ENCODE measurements around the gene KLHL29. TPM values are rescaled to one million over a fixed set of nuclear protein-coding genes. Genes with fewer than 3 reads are reported as not detected.

KLHL29 gene
- polyA plus RNA-seq, 1 donor from 2014 or later: 42.4 TPM

DNA sequence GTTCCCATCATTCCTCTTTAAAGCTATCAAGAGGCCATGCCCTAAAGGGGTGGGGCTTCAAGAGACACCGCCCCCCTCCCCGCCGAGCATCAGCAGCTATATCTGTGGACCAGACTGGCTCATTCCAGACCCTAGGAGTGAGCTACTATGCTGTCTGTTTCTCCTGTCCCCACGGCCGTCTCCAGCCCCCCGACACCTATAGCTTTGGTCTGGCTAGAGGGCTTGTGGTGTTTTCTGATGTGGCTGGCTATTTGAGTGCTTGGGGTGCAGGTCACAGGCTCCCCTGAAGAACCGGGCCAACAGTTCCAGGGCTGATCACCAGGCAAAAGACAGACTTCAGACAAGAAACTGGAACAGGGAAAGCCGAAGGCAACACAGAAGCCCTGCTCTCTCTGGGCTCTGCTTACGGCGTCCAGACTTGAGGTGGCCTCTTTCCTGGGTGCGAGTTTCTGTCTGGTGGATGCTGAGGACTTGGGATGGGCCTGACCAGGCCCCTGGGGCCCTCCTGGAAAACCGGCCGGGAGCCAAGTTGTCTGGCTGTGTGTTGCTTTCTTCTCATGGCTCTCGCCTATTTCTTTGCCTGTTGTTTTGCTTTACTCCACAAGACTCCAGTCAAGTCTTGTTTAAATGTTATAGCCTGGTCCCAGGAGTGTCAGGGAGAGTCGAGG, 83.6 kb downstream of the KLHL29 start:
- Histone ChIP-seq H4K20me1 (ENCODE audit: insufficient read depth) (peaks cover 7% of the 10 kb centered on the region), H3K9me3 (ENCODE audit: low read length) (peaks cover 4% of the 10 kb centered on the region), H2AFZ (ENCODE audit: low read depth, low read length) (no peak overlapping the region), H3K27ac (ENCODE audit: low read length) (no peak overlapping the region), H3K36me3 (ENCODE audit: insufficient read depth, low read length) (no peaks in the 10 kb centered on the region), H3K4me2 (ENCODE audit: low read length) (no peak overlapping the region), H3K9ac (ENCODE audit: low read length) (no peak overlapping the region), H3K4me3 (ENCODE audit: low read length) (no peak overlapping the region), H3K27me3 (ENCODE audit: insufficient read depth, low read depth, low read length) (no peaks in the 10 kb centered on the region), H3K79me2 (replicated peaks; ENCODE audit: insufficient read depth, low read length) (peaks cover 6% of the 10 kb centered on the region), H3F3A (ENCODE audit: insufficient read depth, low read length, poor library complexity, severe bottlenecking) (no peaks in the 10 kb centered on the region), H3K9me2 (ENCODE audit: insufficient read depth, low read length) (no peaks in the 10 kb centered on the region)
- TF ChIP-seq RAD21 (conservative IDR thresholded peaks at IDR 0.05): no peak
- TF ChIP-seq, protein P1, sequence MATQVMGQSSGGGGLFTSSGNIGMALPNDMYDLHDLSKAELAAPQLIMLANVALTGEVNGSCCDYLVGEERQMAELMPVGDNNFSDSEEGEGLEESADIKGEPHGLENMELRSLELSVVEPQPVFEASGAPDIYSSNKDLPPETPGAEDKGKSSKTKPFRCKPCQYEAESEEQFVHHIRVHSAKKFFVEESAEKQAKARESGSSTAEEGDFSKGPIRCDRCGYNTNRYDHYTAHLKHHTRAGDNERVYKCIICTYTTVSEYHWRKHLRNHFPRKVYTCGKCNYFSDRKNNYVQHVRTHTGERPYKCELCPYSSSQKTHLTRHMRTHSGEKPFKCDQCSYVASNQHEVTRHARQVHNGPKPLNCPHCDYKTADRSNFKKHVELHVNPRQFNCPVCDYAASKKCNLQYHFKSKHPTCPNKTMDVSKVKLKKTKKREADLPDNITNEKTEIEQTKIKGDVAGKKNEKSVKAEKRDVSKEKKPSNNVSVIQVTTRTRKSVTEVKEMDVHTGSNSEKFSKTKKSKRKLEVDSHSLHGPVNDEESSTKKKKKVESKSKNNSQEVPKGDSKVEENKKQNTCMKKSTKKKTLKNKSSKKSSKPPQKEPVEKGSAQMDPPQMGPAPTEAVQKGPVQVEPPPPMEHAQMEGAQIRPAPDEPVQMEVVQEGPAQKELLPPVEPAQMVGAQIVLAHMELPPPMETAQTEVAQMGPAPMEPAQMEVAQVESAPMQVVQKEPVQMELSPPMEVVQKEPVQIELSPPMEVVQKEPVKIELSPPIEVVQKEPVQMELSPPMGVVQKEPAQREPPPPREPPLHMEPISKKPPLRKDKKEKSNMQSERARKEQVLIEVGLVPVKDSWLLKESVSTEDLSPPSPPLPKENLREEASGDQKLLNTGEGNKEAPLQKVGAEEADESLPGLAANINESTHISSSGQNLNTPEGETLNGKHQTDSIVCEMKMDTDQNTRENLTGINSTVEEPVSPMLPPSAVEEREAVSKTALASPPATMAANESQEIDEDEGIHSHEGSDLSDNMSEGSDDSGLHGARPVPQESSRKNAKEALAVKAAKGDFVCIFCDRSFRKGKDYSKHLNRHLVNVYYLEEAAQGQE (IDR thresholded peaks at IDR 0.05; ENCODE audit: borderline replicate concordance): no peak
- TF ChIP-seq EZH2 (IDR thresholded peaks at IDR 0.05; ENCODE audit: borderline replicate concordance, insufficient read depth, low read length, poor library complexity, severe bottlenecking): no peak
- TF ChIP-seq, protein P2, sequence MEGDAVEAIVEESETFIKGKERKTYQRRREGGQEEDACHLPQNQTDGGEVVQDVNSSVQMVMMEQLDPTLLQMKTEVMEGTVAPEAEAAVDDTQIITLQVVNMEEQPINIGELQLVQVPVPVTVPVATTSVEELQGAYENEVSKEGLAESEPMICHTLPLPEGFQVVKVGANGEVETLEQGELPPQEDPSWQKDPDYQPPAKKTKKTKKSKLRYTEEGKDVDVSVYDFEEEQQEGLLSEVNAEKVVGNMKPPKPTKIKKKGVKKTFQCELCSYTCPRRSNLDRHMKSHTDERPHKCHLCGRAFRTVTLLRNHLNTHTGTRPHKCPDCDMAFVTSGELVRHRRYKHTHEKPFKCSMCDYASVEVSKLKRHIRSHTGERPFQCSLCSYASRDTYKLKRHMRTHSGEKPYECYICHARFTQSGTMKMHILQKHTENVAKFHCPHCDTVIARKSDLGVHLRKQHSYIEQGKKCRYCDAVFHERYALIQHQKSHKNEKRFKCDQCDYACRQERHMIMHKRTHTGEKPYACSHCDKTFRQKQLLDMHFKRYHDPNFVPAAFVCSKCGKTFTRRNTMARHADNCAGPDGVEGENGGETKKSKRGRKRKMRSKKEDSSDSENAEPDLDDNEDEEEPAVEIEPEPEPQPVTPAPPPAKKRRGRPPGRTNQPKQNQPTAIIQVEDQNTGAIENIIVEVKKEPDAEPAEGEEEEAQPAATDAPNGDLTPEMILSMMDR (IDR thresholded peaks at IDR 0.05; ENCODE audit: poor library complexity, severe bottlenecking): no peak
- TF ChIP-seq SMC3 (conservative IDR thresholded peaks at IDR 0.05; ENCODE audit: poor library complexity): no peak
- TF ChIP-seq MXI1 (conservative IDR thresholded peaks at IDR 0.05; ENCODE audit: poor library complexity, severe bottlenecking): no peak
- TF ChIP-seq EP300 (conservative IDR thresholded peaks at IDR 0.05; ENCODE audit: poor library complexity, severe bottlenecking): no peak
- TF ChIP-seq TAF1 (IDR thresholded peaks at IDR 0.05; ENCODE audit: low read depth): no peak
- no peak for TF ChIP-seq POLR2AphosphoS5 (IDR thresholded peaks at IDR 0.05)

DNA sequence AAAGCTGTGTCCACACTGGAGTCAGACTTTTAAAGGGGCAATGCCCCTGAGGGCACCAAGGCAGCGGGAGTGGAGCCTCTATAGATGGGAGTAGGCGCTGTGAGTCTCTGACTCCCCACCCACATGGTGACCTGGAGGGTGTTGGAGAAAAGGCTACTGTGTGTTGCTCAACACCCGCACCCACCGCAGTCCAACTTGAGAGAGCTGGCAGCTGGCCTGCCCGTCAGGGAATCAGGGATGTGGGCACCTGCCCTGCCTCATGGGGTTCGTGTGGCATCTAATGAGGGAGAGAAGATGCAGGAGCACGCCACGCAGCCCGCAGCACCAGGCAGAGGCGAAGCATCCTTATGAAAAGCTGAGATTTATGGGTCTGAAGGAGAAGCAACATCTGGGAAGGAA, 84.2 kb downstream of the KLHL29 start:
- Histone ChIP-seq H3K9me3 (ENCODE audit: low read length) (peaks cover 4% of the 10 kb centered on the region), H3K27ac (ENCODE audit: low read length) (no peak overlapping the region), H3K79me2 (replicated peaks; ENCODE audit: insufficient read depth, low read length) (peaks cover 6% of the 10 kb centered on the region), H3F3A (ENCODE audit: insufficient read depth, low read length, poor library complexity, severe bottlenecking) (no peaks in the 10 kb centered on the region), H3K36me3 (ENCODE audit: insufficient read depth, low read length) (no peaks in the 10 kb centered on the region), H3K9ac (ENCODE audit: low read length) (no peak overlapping the region), H3K4me2 (ENCODE audit: low read length) (no peak overlapping the region), H3K4me3 (ENCODE audit: low read length) (no peak overlapping the region), H3K9me2 (ENCODE audit: insufficient read depth, low read length) (no peaks in the 10 kb centered on the region), H4K20me1 (ENCODE audit: insufficient read depth) (peaks cover 7% of the 10 kb centered on the region), H2AFZ (ENCODE audit: low read depth, low read length) (no peak overlapping the region), H3K27me3 (ENCODE audit: insufficient read depth, low read depth, low read length) (no peaks in the 10 kb centered on the region)
- TF ChIP-seq MXI1 (conservative IDR thresholded peaks at IDR 0.05; ENCODE audit: poor library complexity, severe bottlenecking) (no peak), TAF1 (IDR thresholded peaks at IDR 0.05; ENCODE audit: low read depth) (no peak), EZH2 (IDR thresholded peaks at IDR 0.05; ENCODE audit: borderline replicate concordance, insufficient read depth, low read length, poor library complexity, severe bottlenecking) (no peak)
- TF ChIP-seq, protein P1 (IDR thresholded peaks at IDR 0.05; ENCODE audit: borderline replicate concordance): no peak
- TF ChIP-seq, protein P2 (IDR thresholded peaks at IDR 0.05; ENCODE audit: poor library complexity, severe bottlenecking): no peak
